GM23338 (cell line): Measurements from ENCODE around the gene NINL. TPM values are rescaled to one million over a fixed set of nuclear protein-coding genes. Genes with fewer than 3 reads are reported as not detected.

Source experiments
- ATAC-seq: fragments of 200-7000 bp; cut with Tn5 transposase; 3 replicates; pipeline ENCODE4 v1.9.1; 2020
- DNase-seq: peaks from one replicate; pipeline ENCODE4 v3.0.0-alpha.2; 2015; ENCODE audit warnings: low spot score
- H2AFZ ChIP-seq: fragments of 200-600 bp; sonication (generic); 2 replicates; pipeline ENCODE4 v1.8.0; 2016; ENCODE audit warnings: antibody characterized with exemption, mild to moderate bottlenecking, moderate library complexity
- H3F3A ChIP-seq: fragments of 200-600 bp; sonication (generic); replicated peaks from 2 replicates; pipeline ENCODE4 v1.8.0; 2017; ENCODE audit warnings: antibody characterized with exemption, mixed run types, low read depth
- H3K27ac ChIP-seq: fragments of 200-600 bp; sonication (generic); 2 replicates; pipeline ENCODE4 v1.6.1; 2016; ENCODE audit warnings: low read depth
- H3K27me3 ChIP-seq: fragments of 200-600 bp; sonication (generic); 2 replicates; pipeline ENCODE4 v1.8.0; 2016; ENCODE audit warnings: mild to moderate bottlenecking, mixed run types, moderate library complexity; ENCODE audit not compliant: insufficient read depth
- H3K36me3 ChIP-seq: fragments of 200-600 bp; sonication (generic); 2 replicates; pipeline ENCODE4 v1.8.0; 2016; ENCODE audit warnings: mild to moderate bottlenecking; ENCODE audit not compliant: insufficient read depth
- H3K4me1 ChIP-seq: fragments of 200-600 bp; sonication (generic); 2 replicates; pipeline ENCODE4 v1.8.0; 2016; ENCODE audit warnings: mild to moderate bottlenecking, moderate library complexity; ENCODE audit not compliant: insufficient read depth
- H3K4me2 ChIP-seq: fragments of 200-600 bp; sonication (generic); 2 replicates; pipeline ENCODE4 v1.7.1; 2017; ENCODE audit warnings: mixed run types
- H3K4me3 ChIP-seq: fragments of 200-600 bp; sonication (generic); 2 replicates; pipeline ENCODE4 v1.6.1; 2016; ENCODE audit warnings: mixed run types
- H3K79me2 ChIP-seq: fragments of 200-600 bp; sonication (generic); replicated peaks from 2 replicates; pipeline ENCODE4 v1.8.0; 2017; ENCODE audit warnings: mild to moderate bottlenecking; ENCODE audit not compliant: insufficient read depth
- H3K9me2 ChIP-seq: fragments of 200-600 bp; sonication (generic); 2 replicates; pipeline ENCODE4 v1.8.0; 2017; ENCODE audit not compliant: insufficient read depth
- H4K20me1 ChIP-seq: fragments of 200-600 bp; sonication (generic); replicated peaks from 2 replicates; pipeline ENCODE4 v1.8.0; 2017; ENCODE audit warnings: mild to moderate bottlenecking; ENCODE audit not compliant: insufficient read depth
- H3K27ac Mint-ChIP-seq: 2 replicates; pipeline ENCODE4 v1.8.0; 2020; ENCODE audit warnings: inconsistent platforms, mild to moderate bottlenecking, moderate library complexity, mixed read lengths
- H3K27me3 Mint-ChIP-seq: 3 replicates; pipeline ENCODE4 v1.8.0; 2022; ENCODE audit warnings: low read depth, mild to moderate bottlenecking, moderate library complexity, mixed read lengths, inconsistent platforms; ENCODE audit not compliant: insufficient read depth, poor library complexity
- H3K36me3 Mint-ChIP-seq: 3 replicates; pipeline ENCODE4 v1.8.0; 2021; ENCODE audit warnings: low read depth, mild to moderate bottlenecking, inconsistent platforms, moderate library complexity, mixed read lengths
- H3K4me1 Mint-ChIP-seq: 3 replicates; pipeline ENCODE4 v1.8.0; 2020; ENCODE audit warnings: mild to moderate bottlenecking, inconsistent platforms, mixed read lengths
- H3K4me3 Mint-ChIP-seq: 3 replicates; pipeline ENCODE4 v1.8.0; 2021; ENCODE audit warnings: moderate library complexity, mild to moderate bottlenecking, inconsistent platforms, mixed read lengths
- H3K9me3 Mint-ChIP-seq: 3 replicates; pipeline ENCODE4 v1.8.0; 2020; ENCODE audit warnings: moderate library complexity, mild to moderate bottlenecking, inconsistent platforms, mixed read lengths
- CREB1 ChIP-seq: fragments of 250-450 bp; sonication (Bioruptor Pico); IDR thresholded peaks from 2 replicates; pipeline ENCODE4 v1.5.0; 2020; ENCODE audit warnings: low read depth, mild to moderate bottlenecking, moderate library complexity
- EZH2 ChIP-seq: fragments of 200-600 bp; sonication (generic); IDR thresholded peaks from one replicate; pipeline ENCODE4 v1.8.0; 2017; ENCODE audit warnings: antibody characterized with exemption, mild to moderate bottlenecking, low read depth; ENCODE audit not compliant: unreplicated experiment
- EZH2phosphoT487 ChIP-seq: fragments of 200-600 bp; sonication (generic); IDR thresholded peaks from one replicate; pipeline ENCODE4 v1.8.1; 2018; ENCODE audit warnings: antibody characterized with exemption; ENCODE audit not compliant: unreplicated experiment
- JUNB ChIP-seq: IDR thresholded peaks from one replicate; pipeline ENCODE4 v1.6.1; 2016; ENCODE audit warnings: antibody characterized with exemption; ENCODE audit not compliant: unreplicated experiment
- NANOG ChIP-seq: IDR thresholded peaks from 2 replicates; pipeline ENCODE4 v1.6.1; 2016; ENCODE audit warnings: antibody characterized with exemption, borderline replicate concordance
- REST ChIP-seq: IDR thresholded peaks from one replicate; pipeline ENCODE4 v1.6.1; 2018; ENCODE audit warnings: antibody characterized with exemption; ENCODE audit not compliant: unreplicated experiment
- STAT1 ChIP-seq: IDR thresholded peaks from one replicate; pipeline ENCODE4 v1.6.1; 2016; ENCODE audit warnings: antibody characterized with exemption; ENCODE audit not compliant: unreplicated experiment
- ZNF114 ChIP-seq: fragments of 250-450 bp; sonication (Bioruptor Pico); IDR thresholded peaks from 2 replicates; pipeline ENCODE4 v1.5.0; 2020; ENCODE audit warnings: mild to moderate bottlenecking, moderate library complexity
- ZNF331 ChIP-seq: fragments of 250-450 bp; sonication (Bioruptor Pico); IDR thresholded peaks from 2 replicates; pipeline ENCODE4 v1.5.0; 2020; ENCODE audit warnings: low read depth, mild to moderate bottlenecking, moderate library complexity
- polyA plus RNA-seq: library from polyadenylated mRNA; unstranded; fragments of >200 nt; fragmentation: Nextera tagmentation; extraction: Ambion mirVana; gene quantifications from 2 replicates; pipeline ENCODE4 v1.2.1, GENCODE V29; 2016
- total RNA-seq: library from RNA; depleted of rRNA; stranded (reverse); fragments of >200 nt; shearing (Covaris generic); gene quantifications from 2 replicates; pipeline ENCODE4 v1.2.3, GENCODE V29; 2014
- TF ChIP-seq, protein P1 (sequence below), 2 experiments: fragments of 200-600 bp in 1 of 2; sonication (generic) in 1 of 2; conservative IDR thresholded peaks; 2 replicates each; pipeline versions ENCODE4 v1.5.1 to v1.6.1; 2016 to 2017; ENCODE audit warnings: antibody characterized with exemption in 2 of 2, low read depth in 2 of 2, mild to moderate bottlenecking in 2 of 2, moderate library complexity in 1 of 2
- TF ChIP-seq, protein P2 (sequence below): IDR thresholded peaks from 2 replicates; pipeline ENCODE4 v1.6.1; 2016; ENCODE audit warnings: antibody characterized with exemption

The NINL gene
- total and polyA plus RNA-seq, 2 experiments from 2014 or later: 18.0 to 31.2 TPM

GRCh38 chr20:25480156-25480555 is 105.2 kb downstream of the NINL start:
- H3K79me2 ChIP-seq: no peaks in the 10 kb centered on the region
- Mint-ChIP-seq H3K9me3 (no peaks in the 10 kb centered on the region; the same call in 2 of the 3 replicates), H3K4me1 (no peaks in the 10 kb centered on the region), H3K27me3 (no peaks in the 10 kb centered on the region), H3K27ac (no peak overlapping the region), H3K36me3 (peaks cover 52% of the 10 kb centered on the region), H3K4me3 (no peak overlapping the region)
- no peak overlapping the region for H2AFZ ChIP-seq
- DNase-seq (no peak), ATAC-seq (no peak)
- H3K4me2 ChIP-seq: no peak overlapping the region
- H3K27ac ChIP-seq: no peak overlapping the region
- no peaks in the 10 kb centered on the region for H3K9me2 ChIP-seq
- H3K4me3 ChIP-seq: no peak overlapping the region
- H3F3A ChIP-seq: no peaks in the 10 kb centered on the region
- H3K27me3 ChIP-seq: no peaks in the 10 kb centered on the region
- TF ChIP-seq, protein P1, sequence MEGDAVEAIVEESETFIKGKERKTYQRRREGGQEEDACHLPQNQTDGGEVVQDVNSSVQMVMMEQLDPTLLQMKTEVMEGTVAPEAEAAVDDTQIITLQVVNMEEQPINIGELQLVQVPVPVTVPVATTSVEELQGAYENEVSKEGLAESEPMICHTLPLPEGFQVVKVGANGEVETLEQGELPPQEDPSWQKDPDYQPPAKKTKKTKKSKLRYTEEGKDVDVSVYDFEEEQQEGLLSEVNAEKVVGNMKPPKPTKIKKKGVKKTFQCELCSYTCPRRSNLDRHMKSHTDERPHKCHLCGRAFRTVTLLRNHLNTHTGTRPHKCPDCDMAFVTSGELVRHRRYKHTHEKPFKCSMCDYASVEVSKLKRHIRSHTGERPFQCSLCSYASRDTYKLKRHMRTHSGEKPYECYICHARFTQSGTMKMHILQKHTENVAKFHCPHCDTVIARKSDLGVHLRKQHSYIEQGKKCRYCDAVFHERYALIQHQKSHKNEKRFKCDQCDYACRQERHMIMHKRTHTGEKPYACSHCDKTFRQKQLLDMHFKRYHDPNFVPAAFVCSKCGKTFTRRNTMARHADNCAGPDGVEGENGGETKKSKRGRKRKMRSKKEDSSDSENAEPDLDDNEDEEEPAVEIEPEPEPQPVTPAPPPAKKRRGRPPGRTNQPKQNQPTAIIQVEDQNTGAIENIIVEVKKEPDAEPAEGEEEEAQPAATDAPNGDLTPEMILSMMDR (conservative IDR thresholded peaks at IDR 0.05; ENCODE audit: low read depth in 2 of 2): no peak
- TF ChIP-seq, protein P2, sequence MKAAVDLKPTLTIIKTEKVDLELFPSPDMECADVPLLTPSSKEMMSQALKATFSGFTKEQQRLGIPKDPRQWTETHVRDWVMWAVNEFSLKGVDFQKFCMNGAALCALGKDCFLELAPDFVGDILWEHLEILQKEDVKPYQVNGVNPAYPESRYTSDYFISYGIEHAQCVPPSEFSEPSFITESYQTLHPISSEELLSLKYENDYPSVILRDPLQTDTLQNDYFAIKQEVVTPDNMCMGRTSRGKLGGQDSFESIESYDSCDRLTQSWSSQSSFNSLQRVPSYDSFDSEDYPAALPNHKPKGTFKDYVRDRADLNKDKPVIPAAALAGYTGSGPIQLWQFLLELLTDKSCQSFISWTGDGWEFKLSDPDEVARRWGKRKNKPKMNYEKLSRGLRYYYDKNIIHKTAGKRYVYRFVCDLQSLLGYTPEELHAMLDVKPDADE: no peak
- TF ChIP-seq EZH2 (no peak), ZNF331 (CRISPR knock-in tag) (no peak)
- H3K36me3 ChIP-seq: peaks cover 3% of the 10 kb centered on the region; the same call in 1 of the 2 replicates
- peaks cover 5% of the 10 kb centered on the region; the same call in 1 of the 2 replicates for H4K20me1 ChIP-seq
- H3K4me1 ChIP-seq: no peaks in the 10 kb centered on the region

DNA sequence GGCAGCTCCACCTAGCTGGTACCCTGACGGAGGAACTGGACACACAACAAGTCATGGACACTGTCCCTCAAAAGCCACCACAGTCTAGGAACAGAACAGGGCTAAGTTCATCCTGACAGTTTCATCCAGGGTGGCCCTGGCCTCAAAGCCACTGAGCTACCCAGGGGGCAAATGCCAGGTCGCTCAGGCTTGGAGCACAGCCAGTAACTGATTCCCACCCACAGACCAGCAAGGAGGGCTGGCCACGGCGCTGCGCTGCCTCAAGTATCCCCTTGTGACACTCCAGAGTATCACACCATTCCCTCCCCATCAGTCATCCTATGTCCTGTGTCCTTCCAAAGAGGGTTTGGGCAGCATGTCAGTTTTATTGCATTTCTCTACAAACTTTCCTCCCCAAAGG is 105.7 kb downstream of the NINL start:
- Mint-ChIP-seq H3K9me3 (no peaks in the 10 kb centered on the region; the same call in 2 of the 3 replicates), H3K4me1 (no peaks in the 10 kb centered on the region), H3K36me3 (peaks cover 51% of the 10 kb centered on the region), H3K27me3 (no peaks in the 10 kb centered on the region), H3K27ac (no peak overlapping the region), H3K4me3 (no peak overlapping the region)
- Histone ChIP-seq H3F3A (no peaks in the 10 kb centered on the region), H3K9me2 (no peaks in the 10 kb centered on the region), H3K79me2 (no peaks in the 10 kb centered on the region), H3K27ac (no peak overlapping the region), H3K4me1 (no peaks in the 10 kb centered on the region), H2AFZ (no peak overlapping the region), H4K20me1 (peaks cover 5% of the 10 kb centered on the region; the same call in 1 of the 2 replicates), H3K4me2 (no peak overlapping the region), H3K27me3 (no peaks in the 10 kb centered on the region), H3K36me3 (peaks cover 3% of the 10 kb centered on the region; the same call in 1 of the 2 replicates), H3K4me3 (no peak overlapping the region)
- no peak for DNase-seq
- ATAC-seq: no peak
- TF ChIP-seq EZH2 (no peak), JUNB (no peak), STAT1 (no peak), ZNF114 (CRISPR knock-in tag) (no peak), ZNF331 (CRISPR knock-in tag) (no peak), REST (no peak), CREB1 (CRISPR knock-in tag) (no peak), EZH2phosphoT487 (no peak), NANOG (no peak)
- TF ChIP-seq, protein P1 (conservative IDR thresholded peaks at IDR 0.05; ENCODE audit: low read depth in 2 of 2): no peak
- TF ChIP-seq, protein P2: no peak
